K562 (cell line): Measurements from ENCODE around the gene TLL1. TPM values are rescaled to one million over a fixed set of nuclear protein-coding genes. Genes with fewer than 3 reads are reported as not detected.

ENCODE experiments used
- CBX8 ChIP-seq: fragments of 200-600 bp; sonication (generic); IDR thresholded peaks from 2 replicates; pipeline ENCODE4 v1.6.1; 2012; ENCODE audit warnings: borderline replicate concordance, mixed run types, low read depth, mild to moderate bottlenecking, moderate library complexity, mixed read lengths, low read length, control low read depth, inconsistent platforms; ENCODE audit not compliant: poor library complexity, severe bottlenecking; ENCODE audit errors: extremely low read depth
- HMG20A ChIP-seq: fragments of 450-650 bp; formaldehyde crosslinking; conservative IDR thresholded peaks from 2 replicates; pipeline ENCODE4 v1.4.0; 2020; ENCODE audit warnings: mild to moderate bottlenecking, mixed read lengths
- KDM1A ChIP-seq, 2 experiments: fragments of 450-650 bp; IDR thresholded peaks; 2 replicates each; pipeline ENCODE4 v1.6.1; 2016; ENCODE audit warnings: mild to moderate bottlenecking in 2 of 2
- KLF16 ChIP-seq: IDR thresholded peaks from 2 replicates; pipeline ENCODE4 v1.6.1; 2016; ENCODE audit warnings: antibody characterized with exemption
- NONO ChIP-seq, 2 experiments: fragments of 200-400 bp in 1 of 2; fragments of 450-650 bp in 1 of 2; formaldehyde crosslinking in 1 of 2; IDR thresholded peaks; 2 replicates each; pipeline ENCODE4 v1.6.1; 2017; ENCODE audit warnings: low read depth in 2 of 2, mild to moderate bottlenecking in 2 of 2, moderate library complexity in 2 of 2, low read length in 1 of 2
- PML ChIP-seq: IDR thresholded peaks from 2 replicates; pipeline ENCODE4 v1.6.1; 2012; ENCODE audit warnings: low read length, inconsistent platforms
- SNIP1 ChIP-seq: fragments of 450-650 bp; IDR thresholded peaks from 2 replicates; pipeline ENCODE4 v1.7.1; 2017; ENCODE audit warnings: low read depth, mild to moderate bottlenecking
- SOX6 ChIP-seq: fragments of 450-650 bp; IDR thresholded peaks from 2 replicates; pipeline ENCODE4 v1.6.1; 2014; ENCODE audit warnings: mild to moderate bottlenecking
- TCFL5 ChIP-seq: fragments of 250-450 bp; sonication (Bioruptor Pico); conservative IDR thresholded peaks from 2 replicates; pipeline ENCODE4 v1.6.1; 2021; ENCODE audit warnings: mild to moderate bottlenecking, moderate library complexity, matching md5 sums
- ZNF408 ChIP-seq: fragments of 250-450 bp; sonication (Bioruptor Pico); IDR thresholded peaks from 2 replicates; pipeline ENCODE4 v1.4.0; 2020; ENCODE audit warnings: low read depth, mild to moderate bottlenecking, moderate library complexity
- ZNF551 ChIP-seq: fragments of 250-450 bp; sonication (Bioruptor Pico); IDR thresholded peaks from 2 replicates; pipeline ENCODE4 v1.5.0; 2021; ENCODE audit warnings: mild to moderate bottlenecking, moderate library complexity
- polyA plus RNA-seq, 8 experiments: library from polyadenylated mRNA; depleted of rRNA in 4 of 8; stranded (reverse) in 5 of 8; unstranded in 3 of 8; fragments of >200 nt; fragmentation: Nextera tagmentation in 2 of 8; fragmentation: Illumina TruSeq in 1 of 8; extraction: Ambion mirVana in 2 of 8; extraction: Trizol in 1 of 8; gene quantifications; 2 replicates each; pipeline versions ENCODE4 v1.2.1 to v1.2.3, GENCODE V29; 2011 to 2014; ENCODE audit warnings: inconsistent platforms in 1 of 8, missing spikeins in 1 of 8
- total RNA-seq, 7 experiments: library from RNA; depleted of rRNA in 6 of 7; stranded (reverse); fragments of >200 nt in 6 of 7; fragmentation: Illumina TruSeq in 2 of 7; extraction: Trizol in 2 of 7; gene quantifications; 2 replicates each; pipeline versions ENCODE4 v1.2.1 to v1.2.3, GENCODE V29; 2011 to 2021; ENCODE audit warnings: low replicate concordance in 1 of 7
- TF ChIP-seq, protein P1 (sequence below), 2 experiments: fragments of 450-650 bp; formaldehyde crosslinking in 1 of 2; IDR thresholded peaks; 2 replicates each; pipeline versions ENCODE4 v1.4.0 to v1.6.1; 2014 to 2020; ENCODE audit warnings: mild to moderate bottlenecking in 2 of 2, borderline replicate concordance in 1 of 2, low read depth in 1 of 2
- TF ChIP-seq, protein P2 (sequence below), 2 experiments: fragments of 200-800 bp in 1 of 2; sonication (Bioruptor generic) in 1 of 2; sonication (generic) in 1 of 2; formaldehyde crosslinking in 1 of 2; IDR thresholded peaks in 1 of 2; conservative IDR thresholded peaks in 1 of 2; 2 replicates each; pipeline versions ENCODE4 v1.5.0 to v1.6.1; 2016 to 2020; ENCODE audit warnings: missing compliant biosample characterization in 1 of 2, missing genetic modification characterization in 1 of 2, missing genetic modification reagents in 1 of 2
- TF ChIP-seq, protein P3 (sequence below), 3 experiments: IDR thresholded peaks in 2 of 3; conservative IDR thresholded peaks in 1 of 3; 2 replicates each; pipeline ENCODE4 v1.5.1; 2011 to 2012; ENCODE audit warnings: low read length in 3 of 3, mild to moderate bottlenecking in 3 of 3, control low read depth in 2 of 3, improper control_type of control experiment in 1 of 3, inconsistent platforms in 1 of 3, low read depth in 1 of 3, mixed read lengths in 1 of 3, moderate library complexity in 1 of 3; ENCODE audit not compliant: insufficient read depth in 2 of 3

Gene TLL1
- total and polyA plus RNA-seq, 9 of the 15 experiments (the other 6 are each of a cell fraction or from before 2014, with no cell fraction given), result not detected

DNA sequence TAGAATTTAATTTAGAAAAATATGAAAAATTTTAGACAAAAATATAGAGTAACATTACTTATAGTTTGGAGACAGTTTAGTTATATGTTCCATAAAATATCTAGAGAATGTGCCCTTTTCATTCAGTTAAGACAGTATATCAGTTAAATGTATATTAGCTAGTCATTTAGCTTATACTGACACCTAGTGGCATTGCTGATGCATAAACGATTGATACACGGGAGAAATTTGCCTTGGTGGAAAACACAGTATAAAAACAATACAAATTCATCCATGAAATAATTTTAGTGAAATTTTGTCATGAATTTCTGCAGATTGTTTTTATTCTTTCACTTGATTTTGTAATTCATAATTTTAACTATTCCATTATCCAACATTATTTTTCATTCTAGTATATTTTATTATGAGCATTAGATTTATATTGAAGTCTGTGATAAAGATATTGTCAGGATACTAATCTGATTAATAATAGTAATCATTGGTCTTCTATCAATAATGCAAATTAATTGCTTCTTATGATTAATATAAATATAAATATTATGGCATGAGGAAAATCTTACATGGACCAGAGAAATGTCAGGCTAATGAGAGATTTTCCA lies 219.0 kb downstream of the TLL1 start (continued):
- TF ChIP-seq, protein P1, sequence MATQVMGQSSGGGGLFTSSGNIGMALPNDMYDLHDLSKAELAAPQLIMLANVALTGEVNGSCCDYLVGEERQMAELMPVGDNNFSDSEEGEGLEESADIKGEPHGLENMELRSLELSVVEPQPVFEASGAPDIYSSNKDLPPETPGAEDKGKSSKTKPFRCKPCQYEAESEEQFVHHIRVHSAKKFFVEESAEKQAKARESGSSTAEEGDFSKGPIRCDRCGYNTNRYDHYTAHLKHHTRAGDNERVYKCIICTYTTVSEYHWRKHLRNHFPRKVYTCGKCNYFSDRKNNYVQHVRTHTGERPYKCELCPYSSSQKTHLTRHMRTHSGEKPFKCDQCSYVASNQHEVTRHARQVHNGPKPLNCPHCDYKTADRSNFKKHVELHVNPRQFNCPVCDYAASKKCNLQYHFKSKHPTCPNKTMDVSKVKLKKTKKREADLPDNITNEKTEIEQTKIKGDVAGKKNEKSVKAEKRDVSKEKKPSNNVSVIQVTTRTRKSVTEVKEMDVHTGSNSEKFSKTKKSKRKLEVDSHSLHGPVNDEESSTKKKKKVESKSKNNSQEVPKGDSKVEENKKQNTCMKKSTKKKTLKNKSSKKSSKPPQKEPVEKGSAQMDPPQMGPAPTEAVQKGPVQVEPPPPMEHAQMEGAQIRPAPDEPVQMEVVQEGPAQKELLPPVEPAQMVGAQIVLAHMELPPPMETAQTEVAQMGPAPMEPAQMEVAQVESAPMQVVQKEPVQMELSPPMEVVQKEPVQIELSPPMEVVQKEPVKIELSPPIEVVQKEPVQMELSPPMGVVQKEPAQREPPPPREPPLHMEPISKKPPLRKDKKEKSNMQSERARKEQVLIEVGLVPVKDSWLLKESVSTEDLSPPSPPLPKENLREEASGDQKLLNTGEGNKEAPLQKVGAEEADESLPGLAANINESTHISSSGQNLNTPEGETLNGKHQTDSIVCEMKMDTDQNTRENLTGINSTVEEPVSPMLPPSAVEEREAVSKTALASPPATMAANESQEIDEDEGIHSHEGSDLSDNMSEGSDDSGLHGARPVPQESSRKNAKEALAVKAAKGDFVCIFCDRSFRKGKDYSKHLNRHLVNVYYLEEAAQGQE (IDR thresholded peaks at IDR 0.05; ENCODE audit: borderline replicate concordance), result peak; percentile 64; the same call in 1 of the 2 replicates
- TF ChIP-seq, protein P1 (CRISPR knock-in tag; IDR thresholded peaks at IDR 0.05; ENCODE audit: low read depth), result no peak
- TF ChIP-seq TCFL5 (CRISPR knock-in tag) (no peak), ZNF551 (CRISPR knock-in tag) (no peak), ZNF408 (CRISPR knock-in tag) (no peak), KLF16 (0 out of 2 replicates have a peak, but pooled peaks have one; percentile 13), HMG20A (no peak), KDM1A (IDR thresholded peaks at IDR 0.05) (no peak), SOX6 (no peak), PML (no peak), NONO (IDR thresholded peaks at IDR 0.05; ENCODE audit: low read depth in 2 of 2, low read length in 1 of 2) (no peak), CBX8 (no peak), SNIP1 (no peak)
- TF ChIP-seq, protein P2, sequence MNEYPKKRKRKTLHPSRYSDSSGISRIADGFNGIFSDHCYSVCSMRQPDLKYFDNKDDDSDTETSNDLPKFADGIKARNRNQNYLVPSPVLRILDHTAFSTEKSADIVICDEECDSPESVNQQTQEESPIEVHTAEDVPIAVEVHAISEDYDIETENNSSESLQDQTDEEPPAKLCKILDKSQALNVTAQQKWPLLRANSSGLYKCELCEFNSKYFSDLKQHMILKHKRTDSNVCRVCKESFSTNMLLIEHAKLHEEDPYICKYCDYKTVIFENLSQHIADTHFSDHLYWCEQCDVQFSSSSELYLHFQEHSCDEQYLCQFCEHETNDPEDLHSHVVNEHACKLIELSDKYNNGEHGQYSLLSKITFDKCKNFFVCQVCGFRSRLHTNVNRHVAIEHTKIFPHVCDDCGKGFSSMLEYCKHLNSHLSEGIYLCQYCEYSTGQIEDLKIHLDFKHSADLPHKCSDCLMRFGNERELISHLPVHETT (CRISPR knock-in tag; conservative IDR thresholded peaks at IDR 0.05 in 1 of 2, IDR thresholded peaks at IDR 0.05 in 1 of 2), result no peak
- TF ChIP-seq, protein P3, sequence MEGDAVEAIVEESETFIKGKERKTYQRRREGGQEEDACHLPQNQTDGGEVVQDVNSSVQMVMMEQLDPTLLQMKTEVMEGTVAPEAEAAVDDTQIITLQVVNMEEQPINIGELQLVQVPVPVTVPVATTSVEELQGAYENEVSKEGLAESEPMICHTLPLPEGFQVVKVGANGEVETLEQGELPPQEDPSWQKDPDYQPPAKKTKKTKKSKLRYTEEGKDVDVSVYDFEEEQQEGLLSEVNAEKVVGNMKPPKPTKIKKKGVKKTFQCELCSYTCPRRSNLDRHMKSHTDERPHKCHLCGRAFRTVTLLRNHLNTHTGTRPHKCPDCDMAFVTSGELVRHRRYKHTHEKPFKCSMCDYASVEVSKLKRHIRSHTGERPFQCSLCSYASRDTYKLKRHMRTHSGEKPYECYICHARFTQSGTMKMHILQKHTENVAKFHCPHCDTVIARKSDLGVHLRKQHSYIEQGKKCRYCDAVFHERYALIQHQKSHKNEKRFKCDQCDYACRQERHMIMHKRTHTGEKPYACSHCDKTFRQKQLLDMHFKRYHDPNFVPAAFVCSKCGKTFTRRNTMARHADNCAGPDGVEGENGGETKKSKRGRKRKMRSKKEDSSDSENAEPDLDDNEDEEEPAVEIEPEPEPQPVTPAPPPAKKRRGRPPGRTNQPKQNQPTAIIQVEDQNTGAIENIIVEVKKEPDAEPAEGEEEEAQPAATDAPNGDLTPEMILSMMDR (IDR thresholded peaks at IDR 0.05 in 2 of 3, conservative IDR thresholded peaks at IDR 0.05 in 1 of 3; ENCODE audit: insufficient read depth in 2 of 3, low read depth in 1 of 3, low read length in 3 of 3), result peak; percentile 31 to 71 (median 40); a peak in 4 of 6 replicates
